C4-2B (cell line): ENCODE measurements around the gene GRB14.
"Not testable (repeated sequence)": the region's sequence is repeated elsewhere in the genome, so short reads cannot be mapped to it uniquely, and the experiment has no call there.

Experiments
- H3K27ac ChIP-seq: fragments of 450-650 bp; 2 replicates; pipeline ENCODE4 v1.5.1; 2017
- CTCF ChIP-seq: fragments of 450-650 bp; conservative IDR thresholded peaks from 2 replicates; pipeline ENCODE4 v1.5.1; 2017; ENCODE audit warnings: mild to moderate bottlenecking
- ZFX ChIP-seq: fragments of 450-650 bp; IDR thresholded peaks from 2 replicates; pipeline ENCODE4 v1.6.1; 2017

The GRB14 gene

DNA sequence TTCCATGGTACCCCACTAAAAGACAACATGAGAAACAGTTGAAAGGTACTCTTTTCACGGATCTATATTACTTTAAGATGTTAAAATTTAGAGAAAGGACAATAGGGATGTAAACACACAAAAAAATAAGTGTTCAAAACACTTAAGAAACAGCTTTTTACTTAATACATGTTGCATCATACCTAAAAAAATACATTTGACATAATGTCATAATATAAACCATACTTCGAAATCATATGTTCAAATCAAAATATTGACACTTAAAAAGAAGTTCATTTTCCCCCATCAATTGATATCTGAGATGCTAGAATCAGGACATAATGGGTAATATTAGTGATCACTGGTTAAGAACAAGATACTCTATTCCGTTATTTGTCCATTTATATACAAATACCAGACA, 124.9 kb downstream of the GRB14 start:
- TF ChIP-seq CTCF (no peak), ZFX (no peak)
- no peak overlapping the region for H3K27ac ChIP-seq

DNA sequence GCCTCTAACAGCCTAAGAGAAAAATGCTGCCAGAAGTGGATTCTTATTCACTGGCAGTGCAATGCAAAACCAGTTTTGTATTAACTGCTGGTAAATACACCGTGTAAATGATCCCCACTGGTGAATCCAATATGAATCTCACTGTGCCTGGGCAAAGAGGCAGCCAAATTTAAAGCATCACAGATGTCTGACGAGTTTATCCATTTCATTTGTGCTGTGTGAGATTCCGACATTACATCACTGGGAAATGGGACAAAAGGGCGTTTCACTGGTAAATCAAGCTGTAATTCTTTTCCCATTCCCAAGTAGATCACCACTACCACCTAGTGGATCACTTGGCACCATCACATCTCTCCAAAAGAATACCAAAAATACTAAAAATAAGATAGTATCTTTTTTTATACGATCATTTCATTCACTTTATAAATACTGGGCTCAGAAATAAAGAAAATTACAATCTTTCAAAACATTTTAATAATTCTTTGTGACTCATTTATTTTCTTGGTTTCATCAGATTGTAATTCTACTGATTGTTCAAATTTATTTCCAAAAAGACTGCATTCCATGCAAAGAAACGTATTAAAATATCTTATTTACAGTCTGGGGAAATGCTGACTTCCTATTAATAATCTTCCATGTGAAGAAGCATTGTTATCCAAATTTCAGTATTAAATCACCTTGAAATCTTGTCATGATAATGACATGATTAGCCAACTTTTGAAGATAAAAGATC, 125.6 kb downstream of the GRB14 start:
- no peak overlapping the region for H3K27ac ChIP-seq
- no peak for TF ChIP-seq ZFX
- TF ChIP-seq CTCF: peak; percentile 82

DNA sequence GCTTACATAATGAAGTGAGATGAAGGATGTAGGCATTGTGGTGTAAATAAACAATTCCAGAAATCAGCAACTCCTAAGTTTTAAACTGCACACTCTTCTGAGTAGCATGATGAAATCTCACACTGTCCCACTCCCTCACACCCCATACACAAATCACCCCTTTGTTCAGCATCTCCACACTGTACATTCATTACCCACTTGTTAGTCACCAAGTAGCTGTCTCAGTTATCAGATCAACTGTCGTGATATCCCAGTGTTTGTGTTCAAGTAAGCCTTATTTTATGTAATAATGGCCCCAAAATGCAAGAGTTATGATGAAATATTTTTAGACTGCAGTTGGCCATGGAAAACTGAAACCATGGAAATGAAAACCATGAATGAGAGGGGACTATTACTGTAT, 135.7 kb downstream of the GRB14 start:
- H3K27ac ChIP-seq: no peak overlapping the region
- TF ChIP-seq CTCF (no peak), ZFX (no peak)

DNA sequence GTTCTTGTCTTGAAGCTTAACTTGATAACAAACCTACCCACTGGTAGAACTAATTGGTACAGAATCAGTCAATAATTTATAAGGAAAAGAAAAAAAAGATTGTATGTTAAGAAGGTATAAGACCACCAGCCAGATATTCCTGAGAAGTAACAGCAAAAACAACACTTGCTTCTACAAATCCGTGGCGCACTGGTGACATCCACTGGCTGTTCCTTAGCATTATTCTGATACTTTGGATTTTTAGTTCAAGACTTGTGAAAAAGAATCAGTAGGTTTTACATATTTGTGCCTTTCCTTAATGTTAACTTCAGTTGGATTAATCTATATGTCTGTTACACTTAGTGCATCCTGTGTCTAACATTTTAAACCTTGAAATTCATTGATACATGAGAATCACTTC, 141.8 kb downstream of the GRB14 start:
- TF ChIP-seq ZFX (no peak), CTCF (peak; percentile 69)
- H3K27ac ChIP-seq: no peak overlapping the region

GRCh38 chr2:164478205-164478604, 143.1 kb downstream of the GRB14 start:
- no peak overlapping the region for H3K27ac ChIP-seq
- TF ChIP-seq CTCF: no peak
- no peak for TF ChIP-seq ZFX

DNA sequence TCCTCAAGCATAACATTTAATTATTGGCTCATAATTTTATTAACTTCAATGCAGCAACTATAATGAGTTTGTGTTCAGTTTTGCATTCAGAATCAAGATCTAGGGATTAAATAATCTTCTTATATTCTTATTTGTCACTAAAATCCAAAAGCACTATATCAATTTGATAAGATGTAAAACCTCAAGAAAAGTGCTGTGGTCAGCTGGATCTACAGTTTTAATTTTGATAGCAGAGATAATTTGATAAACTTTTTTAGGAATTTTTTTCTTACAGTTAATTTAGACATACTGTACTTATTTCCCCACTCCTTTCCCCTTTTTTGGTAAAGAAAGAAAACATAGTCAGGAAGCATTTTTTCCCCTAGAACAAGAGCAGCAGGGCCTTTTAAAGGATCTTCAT, 146.4 kb downstream of the GRB14 start:
- no peak overlapping the region for H3K27ac ChIP-seq
- TF ChIP-seq ZFX: no peak
- no peak for TF ChIP-seq CTCF

GRCh38 chr2:164473021-164473420, 148.3 kb downstream of the GRB14 start:
- TF ChIP-seq CTCF: no peak
- no peak for TF ChIP-seq ZFX
- H3K27ac ChIP-seq: no peak overlapping the region

- H3K27ac ChIP-seq: not testable (repeated sequence)
Measured at GRCh38 chr2:164465047-164465446, 156.2 kb downstream of the GRB14 start.
